ENCODE data around the gene HCN2. TPM values are rescaled to one million over a fixed set of nuclear protein-coding genes. Genes with fewer than 3 reads are reported as not detected.

The HCN2 gene
- total RNA-seq, 2 experiments from 2014 or later = 1.0 to 1.2 TPM

DNA sequence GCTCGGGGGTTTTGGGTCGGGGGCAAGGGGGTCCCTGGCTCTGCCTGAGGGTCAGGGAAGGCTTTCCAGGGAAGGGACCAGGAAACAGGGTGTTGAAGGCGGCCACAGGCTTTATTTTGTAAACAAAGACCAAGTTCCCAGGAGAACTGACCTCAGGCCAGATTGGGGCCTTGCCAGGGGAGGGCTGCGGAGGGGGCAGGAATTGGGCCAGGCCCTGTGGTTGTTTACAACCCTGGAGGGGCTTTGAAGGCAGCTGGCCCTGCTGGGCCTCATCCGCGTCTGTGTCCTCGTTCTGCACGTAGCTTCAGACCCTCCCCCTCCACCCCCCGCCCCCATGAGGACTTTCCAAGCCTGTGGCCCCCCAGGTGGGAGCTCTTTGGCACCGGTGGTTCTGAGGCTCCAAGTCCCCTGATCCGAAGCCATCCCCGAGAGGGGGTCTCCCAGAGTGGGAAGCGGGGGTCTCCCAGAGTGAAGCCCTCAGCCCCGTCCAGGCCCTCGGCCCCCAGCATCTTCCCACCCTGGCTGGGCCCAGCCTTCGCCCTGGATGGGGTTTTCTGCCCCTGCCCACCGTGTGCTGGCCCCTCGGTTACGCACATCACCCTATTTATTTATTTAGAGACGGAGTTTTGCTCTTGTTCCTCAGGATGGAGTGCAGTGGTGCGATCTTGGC lies 30.8 kb upstream of the HCN2 start:
- H3K4me3 Mint-ChIP-seq = no peak overlapping the region
- no peaks in the 10 kb centered on the region for H3K9me3 Mint-ChIP-seq
- POLR2A ChIA-PET = no interaction called here
- DNase-seq (no peak), ATAC-seq (ENCODE audit: low read depth) (no peak)
- no peak overlapping the region for H3K27ac Mint-ChIP-seq
- no peaks in the 10 kb centered on the region for H3K4me1 Mint-ChIP-seq
- no peaks in the 10 kb centered on the region for H3K36me3 Mint-ChIP-seq
- no peaks in the 10 kb centered on the region for H3K27me3 Mint-ChIP-seq

DNA sequence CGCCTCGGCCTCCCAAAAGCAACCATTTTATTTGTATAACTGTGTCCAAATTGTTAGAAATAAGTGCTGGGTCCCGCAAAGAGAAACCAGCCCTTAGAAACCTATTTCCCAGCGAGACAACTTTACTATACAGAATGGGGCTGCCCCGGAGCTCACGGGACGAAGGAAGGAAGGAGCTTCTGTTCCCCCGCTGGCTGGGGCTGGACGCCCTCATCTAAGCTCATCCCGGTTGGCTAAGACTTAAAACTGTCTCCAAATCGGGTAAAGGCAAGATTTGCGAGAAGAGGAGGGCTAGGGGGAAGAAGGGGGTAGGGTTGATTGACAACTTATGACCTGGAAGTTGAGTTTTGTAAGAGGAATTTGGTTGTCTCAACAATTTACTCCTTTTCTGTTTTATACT lies 29.6 kb upstream of the HCN2 start:
- POLR2A ChIA-PET = no interaction called here
- no peaks in the 10 kb centered on the region for H3K36me3 Mint-ChIP-seq
- H3K27ac Mint-ChIP-seq = no peak overlapping the region
- no peak overlapping the region for H3K4me3 Mint-ChIP-seq
- H3K9me3 Mint-ChIP-seq = no peaks in the 10 kb centered on the region
- H3K27me3 Mint-ChIP-seq = no peaks in the 10 kb centered on the region
- DNase-seq = no peak
- no peak for ATAC-seq (ENCODE audit: low read depth)
- H3K4me1 Mint-ChIP-seq = no peaks in the 10 kb centered on the region

DNA sequence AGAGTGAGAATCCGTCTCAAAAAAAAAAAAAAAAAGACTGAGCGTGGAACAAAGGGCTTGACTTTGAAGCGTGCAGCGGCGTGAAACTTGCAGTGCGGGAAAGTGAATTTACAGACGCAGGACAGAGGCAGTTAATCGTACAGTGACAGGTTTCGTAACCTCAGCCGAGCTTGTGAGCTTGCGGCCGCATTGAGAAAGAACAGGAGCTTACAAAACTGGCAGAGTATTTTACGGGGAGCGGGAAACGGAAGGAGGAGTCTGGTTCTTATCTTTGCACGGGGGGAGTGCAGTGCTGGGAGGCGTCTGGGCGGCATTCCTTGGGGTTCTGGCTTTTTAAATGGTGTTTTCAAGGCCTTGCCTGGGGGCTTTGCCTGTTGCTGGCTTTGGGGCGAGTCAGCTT lies 23.3 kb upstream of the HCN2 start:
- Mint-ChIP-seq H3K36me3 (no peaks in the 10 kb centered on the region), H3K27ac (no peak overlapping the region), H3K4me3 (no peak overlapping the region), H3K4me1 (peaks cover 8% of the 10 kb centered on the region), H3K9me3 (no peaks in the 10 kb centered on the region), H3K27me3 (no peaks in the 10 kb centered on the region)
- DNase-seq (no peak), ATAC-seq (ENCODE audit: low read depth) (no peak)
- POLR2A ChIA-PET = no interaction called here

DNA sequence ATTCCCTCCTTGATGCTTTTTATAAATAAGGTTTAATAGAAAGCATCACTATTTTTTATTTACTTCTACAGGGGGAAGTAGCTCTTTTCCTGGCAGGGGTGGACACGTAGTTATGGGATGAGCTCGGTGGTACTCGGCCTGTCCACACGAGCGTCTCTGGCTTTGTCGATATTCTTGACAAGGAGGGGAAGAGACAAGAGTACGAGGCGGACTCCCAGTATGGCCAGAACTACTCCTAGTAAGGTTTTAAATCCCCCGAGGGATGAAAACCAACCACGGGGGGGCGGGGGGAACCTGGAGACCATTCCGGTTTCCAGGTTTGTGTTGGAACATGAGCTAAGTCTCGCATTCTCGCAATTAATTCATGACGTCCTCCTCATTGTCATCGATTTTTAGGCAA lies 22.8 kb upstream of the HCN2 start:
- Mint-ChIP-seq H3K27ac (no peak overlapping the region), H3K27me3 (no peaks in the 10 kb centered on the region)

DNA sequence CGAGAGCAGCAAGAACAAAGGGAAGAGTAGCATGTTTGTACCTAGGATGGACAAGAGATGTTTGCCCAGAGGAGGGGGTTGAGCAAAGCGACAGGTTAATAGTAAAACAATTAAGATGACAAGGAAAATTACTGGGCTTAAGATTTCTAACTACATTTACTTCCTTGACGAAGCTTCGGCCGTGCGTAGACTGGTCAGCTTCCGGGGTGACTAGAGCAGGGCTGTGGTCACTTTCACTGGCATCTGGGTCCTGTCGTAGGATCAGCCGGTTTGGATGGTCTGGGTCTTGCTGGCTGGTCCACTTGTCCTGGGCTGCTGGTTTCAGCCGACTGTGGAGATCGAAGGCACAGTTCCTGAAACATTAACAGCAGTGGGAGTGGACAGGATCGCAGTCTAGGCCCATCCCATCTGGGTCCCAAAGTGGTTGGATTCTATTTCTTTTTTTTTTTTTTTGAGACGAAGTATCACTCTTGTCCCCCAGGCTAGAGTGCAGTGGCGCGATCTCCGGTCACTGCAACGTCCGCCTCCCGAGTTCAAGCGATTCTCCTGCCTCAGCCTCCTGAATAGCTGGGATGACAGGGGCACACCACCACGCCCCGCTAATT lies 22.3 kb upstream of the HCN2 start:
- ATAC-seq (ENCODE audit: low read depth) (no peak), DNase-seq (no peak)
- peaks cover 9% of the 10 kb centered on the region for H3K4me1 Mint-ChIP-seq
- H3K36me3 Mint-ChIP-seq = no peaks in the 10 kb centered on the region
- no peaks in the 10 kb centered on the region for H3K27me3 Mint-ChIP-seq
- no peaks in the 10 kb centered on the region for H3K9me3 Mint-ChIP-seq
- POLR2A ChIA-PET = interaction anchor here (2.2 kb wide), 1 partner anchor 35 kb away, joined by 11 read pairs; the partner anchor contains the start of gene CDC34
- no peak overlapping the region for H3K27ac Mint-ChIP-seq
- H3K4me3 Mint-ChIP-seq = no peak overlapping the region

More for the DNA sequence above, 22.8 kb upstream of the HCN2 start:
- Mint-ChIP-seq H3K4me3 (no peak overlapping the region), H3K36me3 (no peaks in the 10 kb centered on the region), H3K4me1 (peaks cover 8% of the 10 kb centered on the region), H3K9me3 (no peaks in the 10 kb centered on the region)
- DNase-seq = no peak
- ATAC-seq (ENCODE audit: low read depth) = no peak
- POLR2A ChIA-PET = interaction anchor here (2.2 kb wide), 1 partner anchor 35 kb away, joined by 11 read pairs; the partner anchor contains the start of gene CDC34

DNA sequence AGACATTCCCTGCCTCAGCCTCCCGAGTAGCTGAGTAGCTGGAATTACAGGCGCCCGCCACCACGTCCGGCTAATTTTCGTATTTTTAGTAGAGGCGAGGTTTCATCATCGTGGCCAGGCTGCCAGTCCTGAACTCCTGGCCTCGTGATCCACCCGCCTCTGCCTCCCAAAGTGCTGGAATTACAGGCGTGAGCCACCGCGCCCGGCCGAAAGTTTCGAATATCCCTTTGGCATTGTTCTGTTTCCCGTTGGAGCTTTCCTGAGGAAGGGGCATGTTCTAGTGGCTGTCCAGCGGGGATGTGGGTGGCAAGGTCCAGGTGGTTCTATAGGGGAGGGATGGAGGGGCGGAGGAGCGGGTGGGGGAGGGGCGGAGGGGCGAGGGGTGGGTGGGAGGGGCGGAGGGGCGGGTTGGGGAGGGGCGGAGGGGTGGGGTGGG lies 19.4 kb upstream of the HCN2 start:
- peak overlapping the region; percentile 70 for H3K27ac Mint-ChIP-seq
- H3K4me1 Mint-ChIP-seq = peaks cover 21% of the 10 kb centered on the region
- no peaks in the 10 kb centered on the region for H3K36me3 Mint-ChIP-seq
- POLR2A ChIA-PET = interaction anchor here (0.7 kb wide), 1 partner anchor 40 kb away, joined by 3 read pairs; no protein-coding TSS in a partner anchor
- no peak for ATAC-seq (ENCODE audit: low read depth)
- peak overlapping the region; percentile 48 for H3K4me3 Mint-ChIP-seq
- no peaks in the 10 kb centered on the region for H3K27me3 Mint-ChIP-seq
- DNase-seq = no peak
- H3K9me3 Mint-ChIP-seq = no peaks in the 10 kb centered on the region

DNA sequence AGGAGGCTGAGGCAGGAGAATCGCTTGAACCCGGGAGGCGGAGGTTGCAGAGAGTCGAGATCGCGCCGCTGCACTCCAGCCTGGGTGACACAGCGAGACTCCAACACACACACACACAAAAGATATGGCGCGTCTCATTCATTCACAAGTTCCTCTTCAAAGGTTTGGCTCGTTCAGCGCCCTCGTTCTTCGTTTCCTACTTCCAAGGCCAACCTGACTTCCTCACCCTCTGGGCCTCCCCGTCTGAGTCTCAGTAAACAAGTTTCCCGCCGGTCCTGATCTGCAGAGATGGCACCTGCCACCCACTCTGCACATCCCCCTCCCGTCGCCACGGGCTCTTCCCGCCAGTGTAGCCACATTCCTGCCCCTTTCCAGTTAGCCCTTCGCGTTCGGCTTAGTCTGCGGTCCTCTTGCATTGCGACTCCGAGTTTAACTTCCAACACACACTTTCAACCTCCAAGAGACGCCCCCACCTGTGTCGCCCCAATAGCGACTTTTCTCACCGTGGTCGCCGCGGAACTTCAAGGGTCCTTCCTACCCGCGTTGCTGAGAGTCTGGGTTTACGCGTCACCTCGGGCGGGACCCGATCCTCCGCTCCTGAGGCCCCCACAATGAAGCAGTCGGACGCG lies 18.6 kb upstream of the HCN2 start:
- DNase-seq (peak; percentile 71), ATAC-seq (ENCODE audit: low read depth) (peak; percentile 8)
- POLR2A ChIA-PET = interaction anchor here (0.7 to 2.2 kb wide), 4 partner anchors 39 to 64 kb away, joined by 3 to 24 read pairs (median 8); partner anchors contain the start of genes CDC34 and TPGS1
- Mint-ChIP-seq H3K27me3 (no peaks in the 10 kb centered on the region), H3K36me3 (no peaks in the 10 kb centered on the region), H3K9me3 (no peaks in the 10 kb centered on the region), H3K27ac (peak overlapping the region; percentile 97), H3K4me1 (peaks cover 22% of the 10 kb centered on the region), H3K4me3 (peak overlapping the region; percentile 97)

DNA sequence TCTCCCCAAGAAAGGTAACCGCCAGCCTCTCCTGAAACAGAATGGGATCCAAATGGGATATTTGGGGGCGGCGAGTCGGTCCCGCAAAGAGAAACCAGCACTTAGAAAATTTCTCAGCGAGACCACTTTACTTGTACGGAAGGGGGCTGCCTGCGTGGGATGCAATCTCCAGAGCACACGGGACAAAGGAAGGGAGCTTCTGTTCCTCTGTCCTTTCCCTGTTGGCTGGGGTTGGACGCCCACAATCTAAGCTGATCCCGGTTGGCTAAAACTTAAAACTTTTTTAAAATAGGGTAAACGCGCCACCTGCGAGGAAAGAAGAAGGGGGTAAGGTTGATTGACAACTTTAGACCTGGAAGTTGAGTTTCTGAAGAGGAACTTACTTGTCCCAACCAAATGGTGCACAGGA lies 18.1 kb upstream of the HCN2 start:
- Mint-ChIP-seq H3K36me3 (no peaks in the 10 kb centered on the region), H3K4me3 (peak overlapping the region; percentile 97), H3K27ac (peak overlapping the region; percentile 97), H3K27me3 (no peaks in the 10 kb centered on the region), H3K4me1 (peaks cover 24% of the 10 kb centered on the region), H3K9me3 (no peaks in the 10 kb centered on the region)
- DNase-seq (no peak), ATAC-seq (ENCODE audit: low read depth) (no peak)
- POLR2A ChIA-PET = interaction anchor here (0.9 to 2.2 kb wide), 5 partner anchors 39 to 92 kb away, joined by 3 to 24 read pairs (median 6); partner anchors contain the start of genes CDC34, RNF126 and TPGS1

DNA sequence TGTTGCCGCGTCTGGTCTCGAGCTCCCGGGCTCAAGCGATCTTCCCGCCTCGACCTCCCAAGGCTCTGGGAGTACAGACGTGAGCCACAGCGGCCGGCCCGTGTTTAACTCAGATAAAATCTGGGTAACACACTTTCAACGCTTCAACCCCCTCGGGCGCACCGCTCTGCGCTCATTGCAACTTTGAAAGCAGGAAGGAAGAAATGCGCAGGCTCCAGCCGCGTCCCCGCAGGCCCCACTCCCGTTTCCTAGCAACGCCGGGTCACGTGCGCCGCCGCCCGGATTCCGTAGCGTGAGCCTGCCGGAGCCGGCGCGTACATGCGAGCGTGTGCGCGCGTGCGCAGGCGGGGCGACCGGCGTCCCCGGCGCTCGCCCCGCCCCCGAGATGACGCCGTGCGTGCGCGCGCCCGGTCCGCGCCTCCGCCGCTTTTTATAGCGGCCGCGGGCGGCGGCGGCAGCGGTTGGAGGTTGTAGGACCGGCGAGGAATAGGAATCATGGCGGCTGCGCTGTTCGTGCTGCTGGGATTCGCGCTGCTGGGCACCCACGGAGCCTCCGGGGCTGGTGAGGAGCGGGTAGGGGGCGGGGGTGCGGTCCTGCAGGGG lies 17.4 kb upstream of the HCN2 start, which contains the start of gene BSG:
Gene BSG, plus strand, starts transcription at position 457 of the 603 bp plus-strand sequence. Its CDS starts 39 bp downstream, at position 496.
- Mint-ChIP-seq H3K9me3 (no peaks in the 10 kb centered on the region), H3K36me3 (no peaks in the 10 kb centered on the region), H3K4me3 (peak within 1 kb of the TSS; percentile 97), H3K27me3 (no peaks in the 10 kb centered on the region), H3K4me1 (peaks cover 26% of the 10 kb centered on the region), H3K27ac (peak within 1 kb of the TSS; percentile 97)
- POLR2A ChIA-PET = interaction anchor here (0.9 to 2.2 kb wide), 6 partner anchors 28 to 91 kb away, joined by 3 to 24 read pairs (median 6); partner anchors contain the start of genes CDC34, GZMM, RNF126 and TPGS1
- ATAC-seq (ENCODE audit: low read depth) (peak; percentile 83), DNase-seq (peak; percentile 99)

DNA sequence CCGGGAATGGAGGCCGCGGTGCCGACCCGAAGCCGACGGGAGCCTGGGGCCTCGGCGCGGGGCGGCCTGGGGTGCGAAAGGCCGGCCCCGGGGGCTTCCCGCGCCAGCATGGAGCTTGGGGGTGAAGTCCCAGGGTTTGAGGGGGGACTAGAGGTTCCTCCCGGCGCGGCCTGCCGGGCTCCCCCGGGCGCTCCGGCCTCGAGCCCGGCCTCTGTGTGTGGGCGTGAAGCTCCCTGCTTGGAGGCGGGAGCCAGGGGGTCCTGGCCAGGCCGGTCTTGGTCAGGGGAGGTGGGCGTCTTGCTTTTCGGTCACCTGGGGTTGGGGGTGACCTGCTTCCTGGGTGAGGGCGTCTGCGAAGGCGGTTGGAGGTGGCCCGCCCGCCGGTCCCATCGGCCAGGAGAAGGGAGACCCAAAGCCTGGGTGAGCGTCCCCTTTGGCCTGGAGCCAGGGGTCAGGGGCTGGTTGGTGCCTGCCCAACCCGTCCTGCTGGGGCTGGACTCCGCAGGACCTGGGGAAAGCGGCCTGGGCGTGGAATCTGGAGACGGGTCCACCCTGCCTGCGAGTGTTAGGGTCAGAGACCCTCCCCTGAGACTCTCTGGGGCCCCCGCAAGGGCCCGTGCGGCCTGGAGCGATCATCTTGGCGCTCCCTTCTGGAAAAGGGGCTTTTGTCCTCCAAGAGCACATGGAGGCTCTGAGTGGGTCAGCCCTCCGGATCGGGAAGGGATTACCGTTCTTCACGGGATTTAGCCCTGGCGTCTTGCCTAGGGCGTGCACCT lies 16.8 kb upstream of the HCN2 start:
- POLR2A ChIA-PET = interaction anchor here (0.7 to 2.2 kb wide), 6 partner anchors 29 to 90 kb away, joined by 3 to 24 read pairs (median 6); partner anchors contain the start of genes CDC34, GZMM, RNF126 and TPGS1
- peak overlapping the region; percentile 97 for H3K4me3 Mint-ChIP-seq
- DNase-seq (peak; percentile 58), ATAC-seq (ENCODE audit: low read depth) (no peak)
- no peaks in the 10 kb centered on the region for H3K27me3 Mint-ChIP-seq
- H3K4me1 Mint-ChIP-seq = peaks cover 26% of the 10 kb centered on the region
- H3K36me3 Mint-ChIP-seq = no peaks in the 10 kb centered on the region
- H3K9me3 Mint-ChIP-seq = no peaks in the 10 kb centered on the region
- H3K27ac Mint-ChIP-seq = peak overlapping the region; percentile 93

DNA sequence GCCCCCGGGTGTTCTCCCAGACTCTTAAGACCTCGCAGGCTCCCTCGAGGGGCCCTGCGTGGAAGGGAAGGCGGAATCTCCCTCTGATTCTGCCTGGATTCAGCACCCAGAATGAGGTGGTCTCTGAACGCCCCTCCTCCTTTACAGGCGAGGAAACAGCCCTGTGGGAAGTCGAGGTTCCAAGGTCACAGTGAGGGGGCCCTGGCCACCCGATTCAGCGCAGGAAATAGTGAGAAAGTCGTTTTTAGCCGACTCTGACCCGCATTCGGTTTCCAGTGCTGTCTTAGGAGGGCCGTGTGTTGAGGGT lies 16.2 kb upstream of the HCN2 start:
- POLR2A ChIA-PET = no interaction called here
- H3K27me3 Mint-ChIP-seq = no peaks in the 10 kb centered on the region
- peak overlapping the region; percentile 74 for H3K27ac Mint-ChIP-seq
- peak overlapping the region; percentile 97 for H3K4me3 Mint-ChIP-seq
- H3K4me1 Mint-ChIP-seq = peaks cover 26% of the 10 kb centered on the region
- no peaks in the 10 kb centered on the region for H3K36me3 Mint-ChIP-seq
- ATAC-seq (ENCODE audit: low read depth) (no peak), DNase-seq (no peak)
- no peaks in the 10 kb centered on the region for H3K9me3 Mint-ChIP-seq

DNA sequence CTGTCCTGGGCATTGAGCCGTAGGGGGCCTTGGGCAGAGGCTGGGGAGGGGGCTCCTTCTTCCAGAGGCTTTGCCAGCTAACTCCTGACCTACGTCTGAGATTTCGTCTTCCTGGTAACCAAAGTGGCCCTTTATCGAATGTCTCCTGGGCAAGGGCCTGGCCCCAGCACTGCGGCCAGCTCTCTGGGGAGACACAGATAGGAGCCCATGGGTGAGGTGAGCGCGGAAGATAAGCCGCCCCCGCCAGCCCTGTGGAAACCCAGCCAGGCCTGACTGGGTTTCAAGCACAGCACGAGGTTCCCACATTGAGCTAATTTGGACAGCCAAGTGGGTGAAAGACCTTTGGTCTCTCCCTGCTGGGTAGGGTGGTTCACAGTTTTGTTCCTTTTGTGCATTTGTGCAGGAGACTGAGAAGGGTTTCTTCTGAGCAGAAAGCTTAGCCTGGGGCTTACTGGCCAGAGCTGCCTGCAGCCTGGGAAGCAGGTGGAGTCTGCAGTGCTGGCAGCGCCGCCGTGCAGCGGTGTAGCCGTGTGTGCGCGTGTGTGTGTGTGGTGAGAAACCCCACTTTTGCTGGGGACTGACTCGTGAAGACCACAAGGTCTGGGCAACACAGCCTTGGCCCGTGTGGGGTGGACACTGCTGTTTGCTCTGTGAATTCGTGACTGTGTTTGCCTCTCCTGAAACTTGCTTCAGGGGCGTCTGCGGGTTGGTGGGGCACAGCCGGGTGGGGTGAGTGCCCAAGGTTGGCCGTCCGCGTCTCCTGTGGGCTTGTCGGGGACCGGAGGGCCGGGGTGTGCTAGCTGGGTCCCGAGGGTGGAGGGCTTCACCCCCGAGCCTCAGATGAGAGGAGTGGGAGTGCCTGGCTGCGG lies 14.8 kb upstream of the HCN2 start:
- H3K9me3 Mint-ChIP-seq = no peaks in the 10 kb centered on the region
- H3K27ac Mint-ChIP-seq = peak overlapping the region; percentile 25
- peak overlapping the region; percentile 39 for H3K4me3 Mint-ChIP-seq
- no peak for ATAC-seq (ENCODE audit: low read depth)
- H3K27me3 Mint-ChIP-seq = no peaks in the 10 kb centered on the region
- peaks cover 25% of the 10 kb centered on the region for H3K4me1 Mint-ChIP-seq
- no peak for DNase-seq
- POLR2A ChIA-PET = no interaction called here
- H3K36me3 Mint-ChIP-seq = no peaks in the 10 kb centered on the region

Measured in activated naive CD8-positive, alpha-beta T cell treated with anti-CD3 and anti-CD28 coated beads, Interleukin-2, amount 10 ng/mL, durations not matched to agents 7 days and 5 days (primary cell).